SK-N-SH treated with all-trans-retinoic acid at 6 μM for 48 hours (cell line): ENCODE measurements around the gene CPT1C.

Source experiments
- ARNTL ChIP-seq: fragments of 450-650 bp; formaldehyde crosslinking; IDR thresholded peaks from 2 replicates; pipeline ENCODE4 v1.5.0; 2020; ENCODE audit warnings: low read depth, mild to moderate bottlenecking, moderate library complexity, borderline replicate concordance
- BACH2 ChIP-seq: fragments of 250-450 bp; sonication (Bioruptor Pico); IDR thresholded peaks from 2 replicates; pipeline ENCODE4 v1.9.0; 2021; ENCODE audit warnings: mild to moderate bottlenecking, borderline replicate concordance
- GLIS3 ChIP-seq: fragments of 250-450 bp; sonication (Bioruptor Pico); IDR thresholded peaks from 2 replicates; pipeline ENCODE4 v1.5.0; 2020; ENCODE audit warnings: mild to moderate bottlenecking, moderate library complexity
- ISL1 ChIP-seq: fragments of 250-450 bp; sonication (Bioruptor Pico); IDR thresholded peaks from 2 replicates; pipeline ENCODE4 v2.1.2; 2022; ENCODE audit warnings: mild to moderate bottlenecking, moderate library complexity
- RARB ChIP-seq: fragments of 250-450 bp; sonication (Bioruptor Pico); IDR thresholded peaks from 2 replicates; pipeline ENCODE4 v1.8.0; 2021; ENCODE audit warnings: mild to moderate bottlenecking, moderate library complexity
- TSHZ2 ChIP-seq: fragments of 250-450 bp; sonication (Bioruptor Pico); IDR thresholded peaks from 2 replicates; pipeline ENCODE4 v1.5.0; 2020; ENCODE audit warnings: mild to moderate bottlenecking, moderate library complexity
- ZFP30 ChIP-seq: fragments of 450-650 bp; formaldehyde crosslinking; IDR thresholded peaks from 2 replicates; pipeline ENCODE4 v1.5.0; 2022; ENCODE audit warnings: mild to moderate bottlenecking, moderate library complexity
- ZNF565 ChIP-seq: fragments of 450-650 bp; formaldehyde crosslinking; conservative IDR thresholded peaks from 2 replicates; pipeline ENCODE4 v1.5.0; 2020; ENCODE audit warnings: low read depth, mild to moderate bottlenecking, moderate library complexity
- TF ChIP-seq, protein P1 (sequence below): fragments of 250-450 bp; sonication (Bioruptor Pico); IDR thresholded peaks from 2 replicates; pipeline ENCODE4 v1.8.0; 2020; ENCODE audit warnings: mild to moderate bottlenecking, moderate library complexity, borderline replicate concordance
- TF ChIP-seq, protein P2 (sequence below): fragments of 250-450 bp; sonication (Bioruptor Pico); IDR thresholded peaks from 2 replicates; pipeline ENCODE4 v1.5.1; 2020; ENCODE audit warnings: low read depth, mild to moderate bottlenecking, moderate library complexity

DNA sequence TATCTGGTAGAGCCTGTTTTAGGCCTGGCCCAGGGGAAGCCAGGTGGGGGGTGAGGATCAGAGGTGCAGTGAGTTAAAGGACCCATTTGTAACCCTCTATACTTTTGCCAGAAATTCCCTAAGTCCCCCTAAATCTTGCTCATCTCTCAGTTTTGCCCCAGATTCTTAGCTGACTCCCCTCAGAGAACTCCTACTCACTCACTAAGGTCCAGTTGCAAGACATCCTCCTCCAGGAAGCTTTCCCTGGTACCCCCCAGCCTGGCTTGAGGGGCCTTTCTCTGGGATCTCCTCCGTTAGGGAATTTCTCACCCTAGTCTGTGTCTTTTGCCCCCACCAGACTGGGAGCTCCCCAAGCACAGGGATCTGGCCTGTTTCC lies 70.3 kb downstream of the CPT1C start:
- TF ChIP-seq ARNTL (CRISPR knock-in tag): no peak
- TF ChIP-seq ZFP30: no peak
- no peak for TF ChIP-seq BACH2 (CRISPR knock-in tag)
- TF ChIP-seq, protein P1, sequence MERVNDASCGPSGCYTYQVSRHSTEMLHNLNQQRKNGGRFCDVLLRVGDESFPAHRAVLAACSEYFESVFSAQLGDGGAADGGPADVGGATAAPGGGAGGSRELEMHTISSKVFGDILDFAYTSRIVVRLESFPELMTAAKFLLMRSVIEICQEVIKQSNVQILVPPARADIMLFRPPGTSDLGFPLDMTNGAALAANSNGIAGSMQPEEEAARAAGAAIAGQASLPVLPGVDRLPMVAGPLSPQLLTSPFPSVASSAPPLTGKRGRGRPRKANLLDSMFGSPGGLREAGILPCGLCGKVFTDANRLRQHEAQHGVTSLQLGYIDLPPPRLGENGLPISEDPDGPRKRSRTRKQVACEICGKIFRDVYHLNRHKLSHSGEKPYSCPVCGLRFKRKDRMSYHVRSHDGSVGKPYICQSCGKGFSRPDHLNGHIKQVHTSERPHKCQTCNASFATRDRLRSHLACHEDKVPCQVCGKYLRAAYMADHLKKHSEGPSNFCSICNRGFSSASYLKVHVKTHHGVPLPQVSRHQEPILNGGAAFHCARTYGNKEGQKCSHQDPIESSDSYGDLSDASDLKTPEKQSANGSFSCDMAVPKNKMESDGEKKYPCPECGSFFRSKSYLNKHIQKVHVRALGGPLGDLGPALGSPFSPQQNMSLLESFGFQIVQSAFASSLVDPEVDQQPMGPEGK (CRISPR knock-in tag): no peak
- TF ChIP-seq, protein P2, sequence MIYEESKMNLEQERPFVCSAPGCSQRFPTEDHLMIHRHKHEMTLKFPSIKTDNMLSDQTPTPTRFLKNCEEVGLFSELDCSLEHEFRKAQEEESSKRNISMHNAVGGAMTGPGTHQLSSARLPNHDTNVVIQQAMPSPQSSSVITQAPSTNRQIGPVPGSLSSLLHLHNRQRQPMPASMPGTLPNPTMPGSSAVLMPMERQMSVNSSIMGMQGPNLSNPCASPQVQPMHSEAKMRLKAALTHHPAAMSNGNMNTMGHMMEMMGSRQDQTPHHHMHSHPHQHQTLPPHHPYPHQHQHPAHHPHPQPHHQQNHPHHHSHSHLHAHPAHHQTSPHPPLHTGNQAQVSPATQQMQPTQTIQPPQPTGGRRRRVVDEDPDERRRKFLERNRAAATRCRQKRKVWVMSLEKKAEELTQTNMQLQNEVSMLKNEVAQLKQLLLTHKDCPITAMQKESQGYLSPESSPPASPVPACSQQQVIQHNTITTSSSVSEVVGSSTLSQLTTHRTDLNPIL (CRISPR knock-in tag): no peak
- TF ChIP-seq ZNF565 (CRISPR knock-in tag): no peak
- no peak for TF ChIP-seq TSHZ2 (CRISPR knock-in tag)
- no peak for TF ChIP-seq ISL1 (CRISPR knock-in tag)
- no peak for TF ChIP-seq RARB (CRISPR knock-in tag)
- TF ChIP-seq GLIS3: no peak
